Fibroblast of the aortic adventitia (primary cell): Measurements from ENCODE around the gene ERFE. TPM values are rescaled to one million over a fixed set of nuclear protein-coding genes. Genes with fewer than 3 reads are reported as not detected.

Experiments
- DNase-seq: peaks from one replicate; pipeline ENCODE4 v3.0.0-alpha.2; 2010; ENCODE audit warnings: low read depth
- H3K4me3 ChIP-seq: 2 replicates; pipeline ENCODE4 v1.5.1; 2011; ENCODE audit warnings: low read depth, mild to moderate bottlenecking, control low read depth, low read length, moderate library complexity
- CTCF ChIP-seq: IDR thresholded peaks from 2 replicates; pipeline ENCODE4 v1.5.1; 2011; ENCODE audit warnings: mild to moderate bottlenecking, low read length, control low read depth, inconsistent platforms; ENCODE audit not compliant: insufficient read depth
- total RNA-seq: library from RNA; depleted of rRNA; stranded (reverse); fragments of >200 nt; gene quantifications from 2 replicates; pipeline ENCODE4 v1.2.3, GENCODE V29; 2012; ENCODE audit warnings: low replicate concordance

Gene ERFE
- total RNA-seq, 1 donor = 2.8 TPM

DNA sequence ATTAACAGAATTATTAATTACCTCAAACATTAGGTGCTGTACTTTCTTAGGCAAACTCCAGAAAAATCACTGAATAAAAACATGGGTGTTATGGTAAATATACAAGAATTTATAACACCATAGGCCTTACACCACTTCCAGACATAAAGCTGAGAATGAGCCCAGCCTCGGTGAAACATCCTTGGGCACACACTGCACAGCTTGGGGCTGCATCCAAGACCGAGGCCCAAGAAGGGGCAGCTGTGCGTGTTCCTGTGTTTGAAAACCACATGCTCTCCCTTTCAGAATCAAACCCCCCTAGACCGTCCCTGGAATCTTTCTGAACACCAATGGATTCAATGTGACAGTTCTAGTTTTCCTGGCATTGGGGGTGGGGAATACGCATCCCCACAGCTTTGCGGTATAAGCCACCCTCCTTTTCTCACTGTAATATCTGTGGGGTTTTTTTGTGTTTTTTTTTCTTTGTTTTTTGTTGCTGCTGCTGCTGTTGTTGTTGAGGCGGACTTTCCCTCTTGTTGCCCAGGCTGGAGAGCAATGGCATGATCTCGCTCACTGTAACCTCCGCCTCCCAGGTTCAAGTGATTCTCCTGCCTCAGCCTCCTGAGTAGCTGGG is 12.9 kb downstream of the ERFE start:
- DNase-seq = no peak
- H3K4me3 ChIP-seq = no peak overlapping the region
- no peak for TF ChIP-seq CTCF

- no peak overlapping the region for H3K4me3 ChIP-seq
- no peak for TF ChIP-seq CTCF
- DNase-seq = no peak
Observed at GRCh38 chr2:238172439-238172838, 13.7 kb downstream of the ERFE start.

DNA sequence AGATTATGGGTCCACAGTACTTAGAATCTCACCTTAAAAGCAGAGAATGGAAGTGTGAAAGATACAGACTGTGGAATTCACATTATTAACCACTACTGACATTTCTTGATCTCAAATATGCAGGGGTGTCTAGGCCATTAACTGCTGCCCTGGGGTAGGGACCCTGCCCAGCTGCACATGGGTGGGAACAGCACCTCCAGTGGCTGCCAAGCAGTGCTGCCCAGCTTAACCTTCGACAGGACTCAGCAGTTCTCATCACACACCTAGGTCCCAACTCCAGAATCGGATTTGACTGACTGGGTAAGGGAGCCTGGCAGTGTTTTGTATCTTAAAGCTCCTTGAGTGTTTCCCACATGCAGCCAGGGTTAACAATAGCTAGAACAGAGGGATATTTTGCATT is 14.9 kb downstream of the ERFE start:
- TF ChIP-seq CTCF = peak; percentile 21
- DNase-seq = no peak
- H3K4me3 ChIP-seq = no peak overlapping the region

- H3K4me3 ChIP-seq = no peak overlapping the region
- TF ChIP-seq CTCF = no peak
- DNase-seq = no peak
Observed at GRCh38 chr2:238174291-238174690, 15.5 kb downstream of the ERFE start.

- no peak overlapping the region for H3K4me3 ChIP-seq
- no peak for DNase-seq
- TF ChIP-seq CTCF = no peak
Observed at GRCh38 chr2:238174701-238175100, 15.9 kb downstream of the ERFE start.

DNA sequence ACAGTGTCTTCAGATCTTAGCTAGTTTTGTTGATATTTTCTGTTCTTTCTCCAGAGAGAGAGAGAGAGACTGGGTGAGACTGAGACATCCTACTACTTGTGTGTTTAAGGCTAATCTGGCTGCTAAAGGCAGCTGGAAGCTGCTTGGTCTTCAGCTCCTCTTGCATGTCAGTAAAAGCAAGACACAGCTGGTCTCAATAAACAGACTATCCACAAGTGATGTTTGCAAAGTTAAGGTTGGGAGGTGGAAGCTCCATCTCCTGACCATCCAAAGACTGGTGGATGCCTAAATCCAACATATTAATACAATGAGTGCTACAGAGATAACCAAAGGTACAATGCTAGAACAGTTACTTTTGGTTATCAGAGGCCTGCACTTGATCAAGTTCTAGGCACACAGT is 17.8 kb downstream of the ERFE start:
- H3K4me3 ChIP-seq = no peak overlapping the region
- DNase-seq = peak; percentile 37
- no peak for TF ChIP-seq CTCF

GRCh38 chr2:238180554-238180953 is 21.8 kb downstream of the ERFE start:
- no peak for DNase-seq
- no peak for TF ChIP-seq CTCF

More at GRCh38 chr2:238180554-238180953, 21.8 kb downstream of the ERFE start:
- H3K4me3 ChIP-seq = no peak overlapping the region
